Lower leg skin (tissue), 3 donors: Measurements from ENCODE around the gene FAM53B.

Experiments used
- POLR2A ChIP-seq, 2 donors: fragments of 450-650 bp; IDR thresholded peaks; one replicate each; pipeline ENCODE4 v1.6.1; 2016 to 2017; ENCODE audit warnings: antibody characterized with exemption in 2 of 2, mild to moderate bottlenecking in 1 of 2, moderate library complexity in 1 of 2
- TF ChIP-seq, protein P1 (sequence below), 3 donors: fragments of 450-650 bp; IDR thresholded peaks; one replicate each; pipeline ENCODE4 v1.5.1; 2016; ENCODE audit warnings: antibody characterized with exemption in 3 of 3, mild to moderate bottlenecking in 3 of 3, moderate library complexity in 2 of 3

DNA sequence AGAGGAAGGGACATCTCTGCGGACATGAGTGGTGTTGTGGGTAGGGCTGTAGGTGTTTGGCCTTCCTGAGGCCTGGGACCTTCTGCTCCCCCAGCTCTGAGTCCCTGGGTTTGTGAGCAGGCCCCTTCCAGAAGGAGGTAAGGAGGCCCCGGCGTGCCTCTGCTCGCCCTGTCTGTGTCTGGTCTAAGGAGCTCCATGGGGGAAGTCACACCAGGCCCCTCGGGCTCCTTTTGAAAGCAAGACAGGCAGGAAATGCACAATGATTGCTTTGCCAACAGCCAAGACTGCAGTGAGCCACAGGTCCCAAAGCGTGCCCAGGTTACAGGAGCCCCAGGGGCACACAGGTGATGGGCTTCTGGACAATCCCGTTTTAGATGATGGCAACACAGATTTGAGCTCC lies 89.5 kb downstream of the FAM53B start:
- TF ChIP-seq, protein P1, sequence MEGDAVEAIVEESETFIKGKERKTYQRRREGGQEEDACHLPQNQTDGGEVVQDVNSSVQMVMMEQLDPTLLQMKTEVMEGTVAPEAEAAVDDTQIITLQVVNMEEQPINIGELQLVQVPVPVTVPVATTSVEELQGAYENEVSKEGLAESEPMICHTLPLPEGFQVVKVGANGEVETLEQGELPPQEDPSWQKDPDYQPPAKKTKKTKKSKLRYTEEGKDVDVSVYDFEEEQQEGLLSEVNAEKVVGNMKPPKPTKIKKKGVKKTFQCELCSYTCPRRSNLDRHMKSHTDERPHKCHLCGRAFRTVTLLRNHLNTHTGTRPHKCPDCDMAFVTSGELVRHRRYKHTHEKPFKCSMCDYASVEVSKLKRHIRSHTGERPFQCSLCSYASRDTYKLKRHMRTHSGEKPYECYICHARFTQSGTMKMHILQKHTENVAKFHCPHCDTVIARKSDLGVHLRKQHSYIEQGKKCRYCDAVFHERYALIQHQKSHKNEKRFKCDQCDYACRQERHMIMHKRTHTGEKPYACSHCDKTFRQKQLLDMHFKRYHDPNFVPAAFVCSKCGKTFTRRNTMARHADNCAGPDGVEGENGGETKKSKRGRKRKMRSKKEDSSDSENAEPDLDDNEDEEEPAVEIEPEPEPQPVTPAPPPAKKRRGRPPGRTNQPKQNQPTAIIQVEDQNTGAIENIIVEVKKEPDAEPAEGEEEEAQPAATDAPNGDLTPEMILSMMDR (IDR thresholded peaks at IDR 0.05), result no peak
- no peak for TF ChIP-seq POLR2A (IDR thresholded peaks at IDR 0.05)
